SHP77 treated with DMSO at 0.1 percent for 48 hours (cell line): ENCODE data around the gene MTA2.

Experiments used
- DNase-seq: peaks from one replicate; lab custom pipeline; 2025; lab: John Stamatoyannopoulos, UW

Gene MTA2

GRCh38 chr11:62612366-62613290 is 11.0 kb upstream of the MTA2 start, which contains the start of the genes EML3 and ROM1:
TSS of gene EML3 (minus strand) at chr11:62612775. CDS start at chr11:62612457, 318 bp downstream.
TSS of gene ROM1 (plus strand) at chr11:62613257. CDS start at chr11:62613282, 25 bp downstream.
- DNase-seq, result peak; percentile 61

- peak; percentile 8 for DNase-seq
Observed at GRCh38 chr11:62611705-62612365, 10.2 kb upstream of the MTA2 start.

GRCh38 chr11:62610814-62611704 is 9.4 kb upstream of the MTA2 start:
- no peak for DNase-seq

GRCh38 chr11:62610403-62610802 is 8.7 kb upstream of the MTA2 start:
- no peak for DNase-seq

- no peak for DNase-seq
Observed at GRCh38 chr11:62608776-62609175, 7.1 kb upstream of the MTA2 start.

GRCh38 chr11:62607714-62608113 is 6.0 kb upstream of the MTA2 start:
- DNase-seq, result no peak

GRCh38 chr11:62605902-62606301 is 4.2 kb upstream of the MTA2 start:
- DNase-seq, result no peak

- DNase-seq, result no peak
Observed at GRCh38 chr11:62605467-62605866, 3.8 kb upstream of the MTA2 start.

GRCh38 chr11:62604460-62605120 is 2.9 kb upstream of the MTA2 start:
- no peak for DNase-seq

GRCh38 chr11:62603776-62604299 is 2.2 kb upstream of the MTA2 start:
- DNase-seq, result no peak

GRCh38 chr11:62603072-62603408 is 1.4 kb upstream of the MTA2 start:
- DNase-seq, result no peak

GRCh38 chr11:62602141-62603071 is 741 bp upstream of the MTA2 start:
- no peak for DNase-seq

- DNase-seq, result no peak
Observed at GRCh38 chr11:62601122-62601371, 618 bp downstream of the MTA2 start.

GRCh38 chr11:62600367-62601121 is 1.1 kb downstream of the MTA2 start:
- no peak for DNase-seq

- no peak for DNase-seq
Observed at GRCh38 chr11:62599901-62600300, 1.8 kb downstream of the MTA2 start.

- DNase-seq, result peak; percentile 93
Observed at GRCh38 chr11:62599069-62599696, 2.5 kb downstream of the MTA2 start.

- no peak for DNase-seq
Observed at GRCh38 chr11:62595124-62595523, 6.5 kb downstream of the MTA2 start.

GRCh38 chr11:62593434-62594044 is 8.1 kb downstream of the MTA2 start:
- peak; percentile 37 for DNase-seq

GRCh38 chr11:62592989-62593421 is 8.7 kb downstream of the MTA2 start:
- DNase-seq, result no peak
